Neural progenitor cell (in vitro differentiated cells): Measurements from ENCODE around the gene RUVBL1. TPM values are rescaled to one million over a fixed set of nuclear protein-coding genes. Genes with fewer than 3 reads are reported as not detected.

Experiments
- DNase-seq: peaks from one replicate; pipeline ENCODE4 v3.0.0-alpha.2; 2016; ENCODE audit warnings: low spot score
- H2AFZ ChIP-seq: fragments of 200-600 bp; sonication (generic); replicated peaks from 2 replicates; pipeline ENCODE4 v1.6.1; 2016; ENCODE audit warnings: antibody characterized with exemption
- H3F3A ChIP-seq: fragments of 200-600 bp; sonication (generic); 2 replicates; pipeline ENCODE4 v1.6.1; 2016; ENCODE audit warnings: antibody characterized with exemption, low read depth
- H3K27ac ChIP-seq: fragments of 200-600 bp; sonication (generic); 2 replicates; pipeline ENCODE4 v1.5.1; 2016; ENCODE audit warnings: mild to moderate bottlenecking
- H3K27me3 ChIP-seq: fragments of 200-600 bp; sonication (generic); 2 replicates; pipeline ENCODE4 v1.6.1; 2016; ENCODE audit warnings: mild to moderate bottlenecking, moderate library complexity
- H3K36me3 ChIP-seq: fragments of 200-600 bp; sonication (generic); 2 replicates; pipeline ENCODE4 v1.5.1; 2016
- H3K4me1 ChIP-seq: fragments of 200-600 bp; sonication (generic); 2 replicates; pipeline ENCODE4 v1.6.1; 2016; ENCODE audit warnings: mixed run types
- H3K4me2 ChIP-seq: fragments of 200-600 bp; sonication (generic); 2 replicates; pipeline ENCODE4 v1.6.1; 2016
- H3K4me3 ChIP-seq: fragments of 200-600 bp; sonication (generic); 2 replicates; pipeline ENCODE4 v1.5.1; 2016
- H3K79me2 ChIP-seq: fragments of 200-600 bp; sonication (generic); 2 replicates; pipeline ENCODE4 v1.6.1; 2016; ENCODE audit warnings: low read depth
- H3K9ac ChIP-seq: fragments of 200-600 bp; sonication (generic); 2 replicates; pipeline ENCODE4 v1.6.1; 2016
- H3K9me3 ChIP-seq: fragments of 200-600 bp; sonication (generic); 2 replicates; pipeline ENCODE4 v1.5.1; 2016; ENCODE audit warnings: low read depth
- H4K20me1 ChIP-seq: fragments of 200-600 bp; sonication (generic); 2 replicates; pipeline ENCODE4 v1.6.1; 2016; ENCODE audit warnings: low read depth
- H3K27ac Mint-ChIP-seq: 3 replicates; pipeline ENCODE4 v1.8.0; 2021; ENCODE audit warnings: mixed read lengths
- H3K27me3 Mint-ChIP-seq: 2 replicates; pipeline ENCODE4 v1.8.0; 2022; ENCODE audit warnings: low read depth, mild to moderate bottlenecking, inconsistent platforms, moderate library complexity, mixed read lengths; ENCODE audit not compliant: insufficient read depth
- H3K36me3 Mint-ChIP-seq: 3 replicates; pipeline ENCODE4 v1.8.0; 2021; ENCODE audit warnings: mixed read lengths
- H3K4me1 Mint-ChIP-seq: 3 replicates; pipeline ENCODE4 v1.8.0; 2021; ENCODE audit warnings: mixed read lengths
- H3K4me3 Mint-ChIP-seq: 3 replicates; pipeline ENCODE4 v1.8.0; 2021; ENCODE audit warnings: mild to moderate bottlenecking, moderate library complexity, mixed read lengths
- H3K9me3 Mint-ChIP-seq: 3 replicates; pipeline ENCODE4 v1.8.0; 2020; ENCODE audit warnings: mixed read lengths
- CTCF ChIP-seq: fragments of 200-600 bp; sonication (generic); IDR thresholded peaks from 2 replicates; pipeline ENCODE4 v1.5.1; 2017; ENCODE audit warnings: antibody characterized with exemption, mild to moderate bottlenecking
- EZH2 ChIP-seq: fragments of 200-600 bp; sonication (generic); IDR thresholded peaks from 2 replicates; pipeline ENCODE4 v1.6.1; 2017; ENCODE audit warnings: antibody characterized with exemption, mild to moderate bottlenecking, moderate library complexity
- EZH2phosphoT487 ChIP-seq: fragments of 200-600 bp; sonication (generic); IDR thresholded peaks from 2 replicates; pipeline ENCODE4 v1.6.1; 2017; ENCODE audit warnings: antibody characterized with exemption
- total RNA-seq: library from RNA; depleted of rRNA; stranded (reverse); fragments of >200 nt; gene quantifications from 2 replicates; pipeline ENCODE4 v1.2.3, GENCODE V29; 2015; ENCODE audit warnings: low replicate concordance

The RUVBL1 gene
- total RNA-seq, 1 donor from 2014 or later: 110 TPM

- TF ChIP-seq EZH2 (no peak), EZH2phosphoT487 (no peak), CTCF (no peak)
- no peak for DNase-seq
- H3K36me3 Mint-ChIP-seq: peaks cover 10% of the 10 kb centered on the region
- no peak overlapping the region for H3K4me3 Mint-ChIP-seq
- no peak overlapping the region for H3K4me3 ChIP-seq
- no peaks in the 10 kb centered on the region for H3K36me3 ChIP-seq
- no peak overlapping the region for H3K4me2 ChIP-seq
- peaks cover 18% of the 10 kb centered on the region for H3K4me1 ChIP-seq
- H3K27ac ChIP-seq: no peak overlapping the region
- peaks cover 5% of the 10 kb centered on the region for H3K27me3 Mint-ChIP-seq
- H3K9me3 ChIP-seq: no peaks in the 10 kb centered on the region
- peaks cover 13% of the 10 kb centered on the region for H3F3A ChIP-seq
- H3K79me2 ChIP-seq: no peaks in the 10 kb centered on the region
- H3K9me3 Mint-ChIP-seq: no peaks in the 10 kb centered on the region
- H4K20me1 ChIP-seq: peaks cover 43% of the 10 kb centered on the region
- no peak overlapping the region for H3K9ac ChIP-seq
- peaks cover 21% of the 10 kb centered on the region for H3K27me3 ChIP-seq
- H3K27ac Mint-ChIP-seq: no peak overlapping the region
- H3K4me1 Mint-ChIP-seq: peaks cover 6% of the 10 kb centered on the region
- H2AFZ ChIP-seq: no peak overlapping the region
Measured at GRCh38 chr3:128072454-128073184, 51.0 kb downstream of the RUVBL1 start.

GRCh38 chr3:128071771-128072453 is 51.7 kb downstream of the RUVBL1 start:
- Mint-ChIP-seq H3K27me3 (peaks cover 2% of the 10 kb centered on the region), H3K4me1 (peaks cover 6% of the 10 kb centered on the region), H3K9me3 (no peaks in the 10 kb centered on the region), H3K36me3 (peaks cover 16% of the 10 kb centered on the region), H3K4me3 (no peak overlapping the region), H3K27ac (no peak overlapping the region)
- Histone ChIP-seq H3K9ac (no peak overlapping the region), H3K27me3 (peaks cover 14% of the 10 kb centered on the region), H3K9me3 (no peaks in the 10 kb centered on the region), H3K27ac (no peak overlapping the region), H3K4me3 (no peak overlapping the region), H2AFZ (no peak overlapping the region), H4K20me1 (peaks cover 37% of the 10 kb centered on the region), H3K36me3 (no peaks in the 10 kb centered on the region), H3F3A (peaks cover 20% of the 10 kb centered on the region), H3K4me2 (no peak overlapping the region), H3K79me2 (no peaks in the 10 kb centered on the region), H3K4me1 (peaks cover 12% of the 10 kb centered on the region)
- TF ChIP-seq EZH2phosphoT487 (no peak), CTCF (no peak), EZH2 (no peak)
- DNase-seq: no peak

- no peak overlapping the region for H3K4me3 ChIP-seq
- peaks cover 5% of the 10 kb centered on the region for H3K27me3 ChIP-seq
- no peak overlapping the region for H3K27ac ChIP-seq
- no peaks in the 10 kb centered on the region for H3K79me2 ChIP-seq
- H4K20me1 ChIP-seq: peaks cover 29% of the 10 kb centered on the region
- DNase-seq: no peak
- no peak overlapping the region for H3K9ac ChIP-seq
- no peaks in the 10 kb centered on the region for H3K9me3 ChIP-seq
- Mint-ChIP-seq H3K36me3 (peaks cover 20% of the 10 kb centered on the region), H3K4me3 (no peak overlapping the region), H3K27ac (no peak overlapping the region), H3K27me3 (peaks cover 2% of the 10 kb centered on the region), H3K4me1 (peaks cover 6% of the 10 kb centered on the region), H3K9me3 (no peaks in the 10 kb centered on the region)
- H3K36me3 ChIP-seq: no peaks in the 10 kb centered on the region
- no peak overlapping the region for H3K4me2 ChIP-seq
- peaks cover 6% of the 10 kb centered on the region for H3K4me1 ChIP-seq
- peaks cover 15% of the 10 kb centered on the region for H3F3A ChIP-seq
- H2AFZ ChIP-seq: no peak overlapping the region
- TF ChIP-seq CTCF (no peak), EZH2phosphoT487 (no peak), EZH2 (no peak)
Measured at GRCh38 chr3:128070898-128071591, 52.6 kb downstream of the RUVBL1 start.
